ENCODE measurements around the gene PTPN2. TPM values are rescaled to one million over a fixed set of nuclear protein-coding genes. Genes with fewer than 3 reads are reported as not detected.

PTPN2 gene
- total RNA-seq, 1 experiment from 2014 or later: 59.8 TPM

DNA sequence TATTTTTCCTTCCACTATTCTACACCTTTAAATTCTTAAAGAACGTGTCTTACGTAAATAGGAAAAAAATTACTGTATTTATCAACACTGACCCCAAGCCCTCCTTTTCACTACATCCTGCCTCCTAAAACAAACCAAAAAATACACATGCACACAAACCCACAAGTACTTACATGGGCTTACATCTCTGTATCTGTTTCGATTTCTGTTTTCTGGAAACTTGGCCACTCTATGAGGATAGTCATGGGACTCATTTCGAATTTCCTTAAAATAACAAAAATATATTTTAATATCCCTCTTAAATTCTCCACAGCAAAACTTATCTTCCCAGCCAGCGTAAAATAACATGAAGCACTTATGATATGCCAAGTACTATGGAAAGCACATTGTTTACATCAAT lies 25.0 kb downstream of the PTPN2 start:
- H3K27ac ChIP-seq (ENCODE audit: low read length): no peak overlapping the region
- no peaks in the 10 kb centered on the region for H3K9me3 ChIP-seq (ENCODE audit: low read length)
- intact Hi-C loops (cut with micrococcal nuclease): no loop called here
- no TSS peak for BruUV-seq (replicated peaks)
- TF ChIP-seq EZH2 (IDR thresholded peaks at IDR 0.05; ENCODE audit: low read length, unreplicated experiment) (no peak), EZH2phosphoT487 (IDR thresholded peaks at IDR 0.05; ENCODE audit: borderline replicate concordance, low read length) (no peak)
- TF ChIP-seq, protein P1, sequence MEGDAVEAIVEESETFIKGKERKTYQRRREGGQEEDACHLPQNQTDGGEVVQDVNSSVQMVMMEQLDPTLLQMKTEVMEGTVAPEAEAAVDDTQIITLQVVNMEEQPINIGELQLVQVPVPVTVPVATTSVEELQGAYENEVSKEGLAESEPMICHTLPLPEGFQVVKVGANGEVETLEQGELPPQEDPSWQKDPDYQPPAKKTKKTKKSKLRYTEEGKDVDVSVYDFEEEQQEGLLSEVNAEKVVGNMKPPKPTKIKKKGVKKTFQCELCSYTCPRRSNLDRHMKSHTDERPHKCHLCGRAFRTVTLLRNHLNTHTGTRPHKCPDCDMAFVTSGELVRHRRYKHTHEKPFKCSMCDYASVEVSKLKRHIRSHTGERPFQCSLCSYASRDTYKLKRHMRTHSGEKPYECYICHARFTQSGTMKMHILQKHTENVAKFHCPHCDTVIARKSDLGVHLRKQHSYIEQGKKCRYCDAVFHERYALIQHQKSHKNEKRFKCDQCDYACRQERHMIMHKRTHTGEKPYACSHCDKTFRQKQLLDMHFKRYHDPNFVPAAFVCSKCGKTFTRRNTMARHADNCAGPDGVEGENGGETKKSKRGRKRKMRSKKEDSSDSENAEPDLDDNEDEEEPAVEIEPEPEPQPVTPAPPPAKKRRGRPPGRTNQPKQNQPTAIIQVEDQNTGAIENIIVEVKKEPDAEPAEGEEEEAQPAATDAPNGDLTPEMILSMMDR (conservative IDR thresholded peaks at IDR 0.05; ENCODE audit: low read depth, low read length): no peak
- no peak overlapping the region for H2AFZ ChIP-seq (ENCODE audit: low read length)
- peaks cover 23% of the 10 kb centered on the region for H3K4me1 ChIP-seq (ENCODE audit: insufficient read depth, low read length)
- peaks cover 80% of the 10 kb centered on the region for H3K79me2 ChIP-seq (ENCODE audit: low read length)
- H3K36me3 ChIP-seq (ENCODE audit: low read depth, low read length): peaks cover 26% of the 10 kb centered on the region
- H3K9me2 ChIP-seq (replicated peaks; ENCODE audit: low read length): no peaks in the 10 kb centered on the region
- no peak overlapping the region for H3K4me3 ChIP-seq (ENCODE audit: low read length)
- ChIA-PET POLR2A (ENCODE audit: unreplicated experiment) (interaction anchor here (0.7 kb wide), 1 partner anchor 58 kb away, joined by 4 read pairs; no protein-coding TSS in a partner anchor), CTCF (no interaction called here)
- ATAC-seq (no peak), DNase-seq (no peak)
- H3K27me3 ChIP-seq (ENCODE audit: low read length): no peaks in the 10 kb centered on the region
- no peak overlapping the region for H3K4me2 ChIP-seq (ENCODE audit: low read length)
- H3K9ac ChIP-seq (ENCODE audit: low read length): no peak overlapping the region
- no peaks in the 10 kb centered on the region for H3F3A ChIP-seq (ENCODE audit: low read length, unreplicated experiment)
- H4K20me1 ChIP-seq (ENCODE audit: low read length): peaks cover 5% of the 10 kb centered on the region; the same call in 1 of the 2 replicates

DNA sequence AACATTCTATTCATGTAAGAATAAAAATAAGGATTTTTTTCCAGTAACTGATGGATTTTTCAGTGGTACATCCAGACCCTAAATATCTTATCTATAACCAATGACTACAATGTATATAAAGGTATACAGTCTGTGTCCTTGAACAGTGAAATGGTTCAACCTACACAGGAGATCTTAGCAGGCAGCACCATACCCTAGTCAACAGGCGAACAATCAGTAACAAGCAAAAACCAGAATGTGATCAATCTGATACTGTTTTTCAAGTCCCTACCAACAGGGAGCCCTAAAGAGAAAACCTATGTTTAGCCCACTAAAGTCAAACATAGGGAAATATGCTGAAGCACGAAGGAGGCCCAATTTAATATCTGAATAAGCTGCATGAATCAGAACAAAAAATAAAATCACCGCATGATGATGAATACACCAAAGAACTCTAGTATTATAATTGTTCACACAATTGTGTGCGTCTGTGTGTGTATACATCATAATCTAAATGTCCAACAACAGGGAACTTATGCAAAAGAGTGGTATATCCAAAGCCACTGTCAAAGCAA lies 26.0 kb downstream of the PTPN2 start:
- peaks cover 2% of the 10 kb centered on the region; the same call in 1 of the 2 replicates for H4K20me1 ChIP-seq (ENCODE audit: low read length)
- H3K9ac ChIP-seq (ENCODE audit: low read length): no peak overlapping the region
- H3F3A ChIP-seq (ENCODE audit: low read length, unreplicated experiment): no peaks in the 10 kb centered on the region
- no peaks in the 10 kb centered on the region for H3K27me3 ChIP-seq (ENCODE audit: low read length)
- peaks cover 31% of the 10 kb centered on the region for H3K36me3 ChIP-seq (ENCODE audit: low read depth, low read length)
- CTCF ChIA-PET: no interaction called here
- no peak overlapping the region for H3K27ac ChIP-seq (ENCODE audit: low read length)
- intact Hi-C loops (cut with micrococcal nuclease): no loop called here
- no peak for ATAC-seq
- no peak for TF ChIP-seq EZH2phosphoT487 (IDR thresholded peaks at IDR 0.05; ENCODE audit: borderline replicate concordance, low read length)
- TF ChIP-seq, protein P1 (conservative IDR thresholded peaks at IDR 0.05; ENCODE audit: low read depth, low read length): no peak
- no peak for TF ChIP-seq EZH2 (IDR thresholded peaks at IDR 0.05; ENCODE audit: low read length, unreplicated experiment)
- no peaks in the 10 kb centered on the region for H3K9me2 ChIP-seq (replicated peaks; ENCODE audit: low read length)
- no peak overlapping the region for H2AFZ ChIP-seq (ENCODE audit: low read length)
- POLR2A ChIA-PET (ENCODE audit: unreplicated experiment): interaction anchor here (0.7 kb wide), 1 partner anchor 57 kb away, joined by 4 read pairs; no protein-coding TSS in a partner anchor
- H3K79me2 ChIP-seq (ENCODE audit: low read length): peaks cover 80% of the 10 kb centered on the region
- peaks cover 16% of the 10 kb centered on the region for H3K4me1 ChIP-seq (ENCODE audit: insufficient read depth, low read length)
- no peak overlapping the region for H3K4me3 ChIP-seq (ENCODE audit: low read length)
- H3K9me3 ChIP-seq (ENCODE audit: low read length): no peaks in the 10 kb centered on the region
- DNase-seq: no peak
- BruUV-seq (replicated peaks): TSS peak; percentile 13
- no peak overlapping the region for H3K4me2 ChIP-seq (ENCODE audit: low read length)

GRCh38 chr18:12857215-12857905 lies 26.7 kb downstream of the PTPN2 start:
- Histone ChIP-seq H3K9ac (ENCODE audit: low read length) (no peak overlapping the region), H3F3A (ENCODE audit: low read length, unreplicated experiment) (no peaks in the 10 kb centered on the region), H3K27ac (ENCODE audit: low read length) (no peak overlapping the region), H4K20me1 (ENCODE audit: low read length) (no peaks in the 10 kb centered on the region), H3K4me1 (ENCODE audit: insufficient read depth, low read length) (peaks cover 9% of the 10 kb centered on the region), H3K79me2 (ENCODE audit: low read length) (peaks cover 81% of the 10 kb centered on the region), H3K27me3 (ENCODE audit: low read length) (no peaks in the 10 kb centered on the region), H2AFZ (ENCODE audit: low read length) (no peak overlapping the region), H3K36me3 (ENCODE audit: low read depth, low read length) (peaks cover 31% of the 10 kb centered on the region), H3K9me2 (replicated peaks; ENCODE audit: low read length) (no peaks in the 10 kb centered on the region), H3K4me2 (ENCODE audit: low read length) (no peak overlapping the region), H3K9me3 (ENCODE audit: low read length) (no peaks in the 10 kb centered on the region), H3K4me3 (ENCODE audit: low read length) (no peak overlapping the region)
- POLR2A ChIA-PET (ENCODE audit: unreplicated experiment): no interaction called here
- ATAC-seq (no peak), DNase-seq (no peak)
- TF ChIP-seq EZH2 (IDR thresholded peaks at IDR 0.05; ENCODE audit: low read length, unreplicated experiment) (no peak), EZH2phosphoT487 (IDR thresholded peaks at IDR 0.05; ENCODE audit: borderline replicate concordance, low read length) (no peak)
- TF ChIP-seq, protein P1 (conservative IDR thresholded peaks at IDR 0.05; ENCODE audit: low read depth, low read length): no peak
- intact Hi-C loops (cut with micrococcal nuclease): no loop called here
- CTCF ChIA-PET: no interaction called here
- BruUV-seq (replicated peaks): no TSS peak
